VCaP (cell line): ENCODE data around the gene GTF3A.
A peak's percentile ranks its signal among the peaks of the same experiment; 100 is the strongest.

Experiments used
- H3K27ac ChIP-seq: fragments of 450-650 bp; 2 replicates; pipeline ENCODE4 v1.5.1; 2017
- CTCF ChIP-seq: fragments of 450-650 bp; conservative IDR thresholded peaks from 2 replicates; pipeline ENCODE4 v1.5.1; 2017; ENCODE audit warnings: mild to moderate bottlenecking, moderate library complexity

GTF3A gene

GRCh38 chr13:27406178-27406939 is 18.1 kb upstream of the GTF3A start:
- no peak overlapping the region for H3K27ac ChIP-seq
- TF ChIP-seq CTCF = peak; percentile 79

GRCh38 chr13:27408074-27408473 is 16.3 kb upstream of the GTF3A start:
- H3K27ac ChIP-seq = no peak overlapping the region
- TF ChIP-seq CTCF = no peak

GRCh38 chr13:27409013-27409412 is 15.4 kb upstream of the GTF3A start:
- H3K27ac ChIP-seq = no peak overlapping the region
- no peak for TF ChIP-seq CTCF

GRCh38 chr13:27411341-27411740 is 13.1 kb upstream of the GTF3A start:
- H3K27ac ChIP-seq = no peak overlapping the region
- TF ChIP-seq CTCF = no peak

- H3K27ac ChIP-seq = no peak overlapping the region
- TF ChIP-seq CTCF = no peak
Measured at GRCh38 chr13:27415116-27415515, 9.3 kb upstream of the GTF3A start.

- TF ChIP-seq CTCF = no peak
- no peak overlapping the region for H3K27ac ChIP-seq
Measured at GRCh38 chr13:27419328-27419727, 5.1 kb upstream of the GTF3A start.

GRCh38 chr13:27421101-27421871 is 3.1 kb upstream of the GTF3A start:
- no peak overlapping the region for H3K27ac ChIP-seq
- no peak for TF ChIP-seq CTCF
